ENCODE measurements around the gene ADAMTS17. TPM values are rescaled to one million over a fixed set of nuclear protein-coding genes. Genes with fewer than 3 reads are reported as not detected.
A peak's percentile ranks its signal among the peaks of the same experiment; 100 is the strongest.

The ADAMTS17 gene
- total and polyA plus RNA-seq, 8 donors, result 4.2 to 16.4 (median 10.8) TPM

DNA sequence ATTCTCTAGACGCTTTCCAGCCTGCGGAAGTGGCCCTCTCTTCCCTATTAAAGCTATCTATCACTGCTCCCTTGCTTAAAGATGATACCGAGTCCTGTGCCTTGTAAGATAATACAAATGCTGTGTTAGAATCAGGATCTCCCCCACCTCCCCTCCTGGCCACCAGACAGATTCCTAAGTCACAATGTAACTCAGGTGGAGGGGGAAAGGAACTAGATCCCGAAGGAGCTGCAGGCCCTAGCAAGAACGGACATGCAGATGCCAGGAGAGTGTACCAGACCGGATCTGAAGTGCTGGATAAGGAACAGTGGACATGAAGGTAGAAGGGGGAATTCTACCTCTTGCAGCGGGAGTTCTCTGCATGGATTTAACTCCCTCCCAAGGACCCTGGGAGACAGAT is 377.8 kb downstream of the ADAMTS17 start:
- FAIRE-seq, result no peak
- no peak overlapping the region for H3K4me3 ChIP-seq
- no peak for ATAC-seq
- TF ChIP-seq CTCF (IDR thresholded peaks at IDR 0.05), result no peak
- H3K27ac ChIP-seq, result no peak overlapping the region
- H3K9me3 ChIP-seq, result no peaks in the 10 kb centered on the region
- peak in 2 of 6 donors; percentile 1 to 3 for DNase-seq
- no peaks in the 10 kb centered on the region for H3K36me3 ChIP-seq
- WGBS, 2 donors, result 94 to 96% methylated on average over 7 of the region's 7 CpGs
- H3K27me3 ChIP-seq, result no peaks in the 10 kb centered on the region
- intact Hi-C loops (cut with DNase I), result no loop called here
- no peaks in the 10 kb centered on the region for H3K4me1 ChIP-seq

- FAIRE-seq (no peak), DNase-seq (peak in 3 of 6 donors; percentile 23 to 26 (median 23)), ATAC-seq (peak; percentile 24 to 63 (median 59))
- intact Hi-C loops (cut with DNase I), result no loop called here
- TF ChIP-seq CTCF (IDR thresholded peaks at IDR 0.05), result no peak
- no peaks in the 10 kb centered on the region for H3K9me3 ChIP-seq
- no peak overlapping the region for H3K27ac ChIP-seq
- H3K4me3 ChIP-seq, result no peak overlapping the region
- H3K27me3 ChIP-seq, result no peaks in the 10 kb centered on the region
- no peaks in the 10 kb centered on the region for H3K36me3 ChIP-seq
- no peaks in the 10 kb centered on the region for H3K4me1 ChIP-seq
- WGBS, 2 donors, result 55 to 69% methylated on average over 8 of the region's 8 CpGs
These were observed 378.5 kb downstream of the ADAMTS17 start for GRCh38 chr15:99963096-99963825.

- no peaks in the 10 kb centered on the region for H3K4me1 ChIP-seq
- no peak for ATAC-seq
- intact Hi-C loops (cut with DNase I), result no loop called here
- peak in 1 of 6 donors; percentile 39 for DNase-seq
- no peaks in the 10 kb centered on the region for H3K36me3 ChIP-seq
- no peak for FAIRE-seq
- WGBS, 2 donors, result 94 to 95% methylated on average over 19 of the region's 19 CpGs
- TF ChIP-seq CTCF (IDR thresholded peaks at IDR 0.05), result no peak
- H3K27ac ChIP-seq, result no peak overlapping the region
- H3K9me3 ChIP-seq, result no peaks in the 10 kb centered on the region
- H3K4me3 ChIP-seq, result no peak overlapping the region
- H3K27me3 ChIP-seq, result no peaks in the 10 kb centered on the region
These were observed 379.7 kb downstream of the ADAMTS17 start for GRCh38 chr15:99962006-99962561.

DNA sequence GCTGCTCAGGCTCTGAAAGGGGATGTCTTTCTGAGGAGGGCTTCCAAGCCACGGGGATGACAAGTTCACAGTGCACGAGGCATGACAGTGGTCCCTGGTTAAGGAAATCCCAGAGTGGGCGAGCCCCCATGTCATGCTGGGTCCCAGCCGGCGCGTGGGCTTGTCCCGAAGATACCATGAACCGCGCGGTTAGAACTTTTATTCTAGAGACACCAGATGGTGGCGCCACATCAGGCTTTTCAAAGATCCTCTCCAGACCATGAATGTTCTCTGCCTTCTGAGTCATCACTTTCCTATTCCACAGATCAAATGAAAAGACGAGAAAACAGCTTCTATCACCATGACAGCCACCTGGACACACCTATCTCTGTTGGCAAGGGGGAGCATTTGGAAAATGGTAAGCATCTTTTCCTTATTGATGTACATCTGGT is 380.7 kb downstream of the ADAMTS17 start:
- ATAC-seq, result peak; percentile 42 to 82 (median 70)
- WGBS, 2 donors, result 54 to 59% methylated on average over 12 of the region's 12 CpGs
- no peak overlapping the region for H3K27ac ChIP-seq
- DNase-seq, result peak in 2 of 6 donors; percentile 52 to 60
- no peaks in the 10 kb centered on the region for H3K27me3 ChIP-seq
- H3K4me1 ChIP-seq, result no peaks in the 10 kb centered on the region
- no peak overlapping the region for H3K4me3 ChIP-seq
- intact Hi-C loops (cut with DNase I), result no loop called here
- no peak for FAIRE-seq
- TF ChIP-seq CTCF (IDR thresholded peaks at IDR 0.05), result peak in 2 of 4 donors; percentile 7 to 11
- no peaks in the 10 kb centered on the region for H3K9me3 ChIP-seq
- no peaks in the 10 kb centered on the region for H3K36me3 ChIP-seq

- no peak for ATAC-seq
- Histone ChIP-seq H3K9me3 (no peaks in the 10 kb centered on the region), H3K27me3 (no peaks in the 10 kb centered on the region), H3K4me1 (no peaks in the 10 kb centered on the region), H3K4me3 (no peak overlapping the region), H3K27ac (no peak overlapping the region), H3K36me3 (no peaks in the 10 kb centered on the region)
- intact Hi-C loops (cut with DNase I), result no loop called here
- no peak for DNase-seq
- TF ChIP-seq CTCF (IDR thresholded peaks at IDR 0.05), result no peak
- FAIRE-seq, result no peak
- whole genome bisulfite sequencing, 2 donors, result 85 to 89% methylated on average over 6 of the region's 6 CpGs
These were observed 382.4 kb downstream of the ADAMTS17 start for GRCh38 chr15:99959326-99959725.
